GOT3 (cell line): ENCODE measurements around the gene PLXDC1.
"Not testable (repeated sequence)": the region's sequence is repeated elsewhere in the genome, so short reads cannot be mapped to it uniquely, and the experiment has no call there.

ENCODE experiments used
- DNase-seq: peaks from one replicate; lab custom pipeline; 2025; ENCODE audit warnings: mixed read lengths; lab: John Stamatoyannopoulos, UW

The PLXDC1 gene

GRCh38 chr17:39063681-39064069 is 87.8 kb downstream of the PLXDC1 start:
- DNase-seq, result no peak

- DNase-seq, result no peak
Measured at GRCh38 chr17:39062846-39063680, 88.4 kb downstream of the PLXDC1 start.

DNA sequence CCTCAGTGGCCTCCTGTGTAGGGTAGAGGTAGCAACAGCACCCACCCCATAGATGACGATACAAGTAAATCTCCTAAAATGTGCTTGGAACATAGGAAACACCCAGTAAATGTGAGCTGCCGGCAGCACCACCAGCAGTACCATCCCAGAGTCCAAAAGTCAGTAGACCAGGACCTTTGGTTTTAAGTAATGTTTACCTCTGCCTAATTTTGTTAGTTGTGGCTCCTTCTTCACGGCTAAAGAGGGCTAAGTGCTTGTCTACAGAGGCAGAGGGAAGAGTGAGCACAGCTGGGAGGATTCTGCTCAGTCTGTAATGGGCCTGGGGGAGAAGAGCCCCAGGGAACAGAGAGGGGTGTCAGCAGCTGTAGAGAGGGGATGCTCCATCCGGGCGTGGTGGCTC is 92.9 kb downstream of the PLXDC1 start:
- no peak for DNase-seq

- DNase-seq, result no peak
Measured at GRCh38 chr17:39057701-39058206, 93.7 kb downstream of the PLXDC1 start.

DNA sequence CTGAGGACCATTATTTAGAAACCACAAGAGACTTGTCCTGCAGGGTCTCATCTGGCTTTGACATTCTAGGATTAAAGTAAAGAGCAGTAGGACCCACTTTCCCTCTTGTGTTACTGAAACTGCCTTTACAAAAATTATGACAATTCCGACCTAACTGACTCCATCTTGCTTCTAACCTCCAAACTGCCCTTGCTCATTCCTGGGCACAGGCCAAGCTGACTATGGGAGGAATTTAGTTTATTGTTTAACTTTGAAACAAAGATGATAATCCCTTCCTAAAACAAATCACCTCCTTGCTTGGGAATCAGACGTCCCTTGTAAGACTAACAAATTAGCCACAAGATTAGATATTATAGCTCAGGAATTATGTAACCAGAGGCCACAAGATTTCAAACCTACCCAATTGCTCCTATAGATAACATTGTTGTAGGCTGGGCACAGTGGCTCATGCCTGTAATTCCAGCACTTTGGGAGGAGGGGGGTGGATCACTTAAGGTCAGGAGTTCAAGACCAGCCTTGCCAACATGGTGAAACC is 97.3 kb downstream of the PLXDC1 start:
- no peak for DNase-seq

DNA sequence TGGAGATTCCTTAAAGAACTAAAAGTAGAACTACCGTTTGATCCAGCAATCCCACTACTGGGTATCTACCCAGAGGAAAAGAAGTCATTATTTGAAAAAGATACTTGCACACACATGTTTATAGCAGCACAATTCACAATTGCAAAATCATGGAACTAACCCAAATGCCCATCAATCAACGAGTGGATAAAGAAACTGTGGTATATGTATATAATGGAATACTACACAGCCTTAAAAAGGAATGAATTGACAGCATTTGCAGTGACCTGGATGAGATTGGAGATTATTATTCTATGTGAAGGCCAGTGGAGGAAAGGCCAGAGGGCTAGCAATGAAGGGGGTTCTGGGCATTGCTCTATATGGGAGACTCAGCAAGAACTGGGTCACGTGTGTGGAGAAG is 99.0 kb downstream of the PLXDC1 start:
- not testable (repeated sequence) for DNase-seq

DNA sequence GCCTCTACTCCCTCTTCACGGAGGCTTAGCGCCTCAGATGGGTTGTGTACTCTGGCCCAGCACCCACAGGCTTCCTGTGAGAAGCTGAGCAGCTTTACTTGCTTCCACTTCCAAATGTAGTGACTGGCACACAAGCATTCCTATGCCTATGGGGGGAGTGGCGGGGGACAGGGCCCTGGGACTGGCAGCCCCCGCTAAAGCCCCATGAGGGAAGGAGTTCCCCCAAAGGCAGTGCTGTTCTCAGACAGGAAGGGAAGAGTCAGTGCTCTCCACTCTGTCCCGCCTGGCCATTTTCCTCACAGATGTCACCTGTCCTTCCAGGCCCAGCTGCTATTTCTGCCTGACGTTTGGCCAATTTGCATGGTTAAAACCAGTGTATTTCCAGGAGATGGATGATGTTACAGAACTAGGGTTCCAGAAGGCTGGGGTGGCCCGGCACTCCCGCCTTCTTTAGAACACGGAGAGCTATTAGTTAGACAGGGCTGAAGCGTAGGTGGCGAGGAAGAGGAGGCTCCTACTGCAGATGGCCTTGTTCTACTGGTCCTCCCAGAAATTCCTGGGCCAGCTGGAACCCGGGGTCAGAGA is 100.3 kb downstream of the PLXDC1 start:
- no peak for DNase-seq

DNA sequence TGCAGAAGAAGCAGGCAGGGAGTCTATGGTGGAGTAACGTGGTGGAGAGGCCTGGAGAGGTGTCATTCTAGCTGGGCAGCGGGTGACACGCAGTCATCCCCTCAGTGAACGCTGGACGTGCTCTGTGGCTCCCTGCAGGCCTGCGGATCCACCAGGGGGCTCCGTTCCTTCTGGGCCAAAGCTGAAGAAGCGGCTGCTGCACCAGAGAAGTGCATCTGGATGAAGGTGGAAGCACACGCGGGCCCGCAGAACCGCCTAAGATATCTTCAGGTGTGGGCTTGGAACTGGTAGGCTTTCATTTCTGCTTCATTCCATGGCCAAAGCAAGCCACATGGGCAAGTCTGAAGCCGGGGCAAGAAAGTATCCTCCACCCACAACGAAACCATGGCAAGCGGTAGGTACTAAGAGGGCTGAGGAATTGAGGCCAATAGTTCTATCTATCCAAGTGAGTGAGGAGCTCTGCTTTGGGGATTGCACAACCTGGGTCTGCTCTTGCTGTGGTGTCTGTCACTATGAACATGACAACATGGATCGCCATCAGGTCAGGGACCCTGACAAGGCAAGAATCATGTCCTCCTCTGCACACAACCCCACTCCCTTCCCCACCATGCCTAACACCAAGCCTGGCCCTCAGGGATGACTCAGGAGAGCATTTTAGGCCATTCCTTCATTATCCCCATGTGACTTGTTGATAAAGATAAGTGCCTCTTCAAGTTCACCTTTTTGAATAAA is 105.3 kb downstream of the PLXDC1 start:
- DNase-seq, result no peak

DNA sequence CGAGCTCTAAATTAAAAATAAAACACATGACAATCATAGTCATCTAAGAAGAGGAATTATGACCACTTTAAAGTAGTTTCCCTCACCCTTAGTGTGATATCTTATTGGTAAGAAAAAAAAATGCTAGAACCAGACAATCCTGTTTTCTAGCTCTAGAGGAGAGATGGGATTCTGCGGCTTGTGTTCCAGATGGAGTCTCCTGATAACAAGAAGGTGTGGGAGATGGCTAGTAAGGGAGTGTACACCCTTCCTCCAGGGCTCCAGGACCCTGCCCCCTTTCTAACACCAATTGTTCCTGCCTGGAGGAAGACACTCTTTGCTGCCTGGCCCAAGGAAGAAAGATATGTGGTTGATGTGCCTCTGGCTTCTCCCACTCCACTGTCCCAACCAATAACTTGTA is 115.4 kb downstream of the PLXDC1 start:
- no peak for DNase-seq

DNA sequence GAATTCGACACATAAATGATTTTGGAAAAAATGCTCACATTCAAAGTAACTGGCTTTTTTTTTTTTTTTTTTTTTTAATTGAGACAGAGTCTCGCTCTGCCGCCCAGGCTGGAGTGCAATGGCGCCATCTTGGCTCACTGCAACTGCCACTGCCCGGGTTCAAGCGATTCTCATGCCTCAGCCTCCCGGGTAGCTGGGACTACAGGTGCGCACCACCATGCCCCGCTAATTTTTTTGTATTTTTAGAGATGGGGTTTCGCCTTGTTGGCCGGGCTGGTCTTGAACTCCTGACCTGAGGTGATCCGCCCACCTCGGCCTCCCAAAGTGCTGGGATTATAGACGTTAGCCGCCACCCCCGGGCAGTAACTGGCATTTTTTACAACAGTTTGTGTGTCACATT is 115.9 kb downstream of the PLXDC1 start:
- DNase-seq, result not testable (repeated sequence)

DNA sequence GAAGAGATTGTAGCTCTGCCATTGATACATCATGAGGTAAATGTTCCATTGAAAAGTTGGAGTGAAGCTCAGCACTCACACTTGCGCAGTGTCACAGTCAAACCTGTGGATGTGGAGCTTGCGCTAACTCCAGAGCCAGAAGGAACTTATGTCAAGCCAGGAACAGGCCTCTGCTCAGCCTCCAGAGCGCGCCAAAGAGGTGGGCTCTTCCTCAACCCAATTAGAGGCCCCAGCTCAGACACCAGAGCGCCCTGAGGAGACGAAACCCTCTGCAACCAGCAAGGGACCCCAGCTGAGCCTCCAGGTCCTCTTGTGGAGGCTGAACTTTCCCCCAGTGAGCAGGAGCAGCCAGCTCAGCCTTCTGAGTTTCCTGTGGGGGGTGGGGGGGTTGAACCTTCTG is 122.7 kb downstream of the PLXDC1 start:
- no peak for DNase-seq

- no peak for DNase-seq
Measured at GRCh38 chr17:39027455-39028035, 123.9 kb downstream of the PLXDC1 start.

- DNase-seq, result no peak
Measured at GRCh38 chr17:39026980-39027451, 124.4 kb downstream of the PLXDC1 start.

DNA sequence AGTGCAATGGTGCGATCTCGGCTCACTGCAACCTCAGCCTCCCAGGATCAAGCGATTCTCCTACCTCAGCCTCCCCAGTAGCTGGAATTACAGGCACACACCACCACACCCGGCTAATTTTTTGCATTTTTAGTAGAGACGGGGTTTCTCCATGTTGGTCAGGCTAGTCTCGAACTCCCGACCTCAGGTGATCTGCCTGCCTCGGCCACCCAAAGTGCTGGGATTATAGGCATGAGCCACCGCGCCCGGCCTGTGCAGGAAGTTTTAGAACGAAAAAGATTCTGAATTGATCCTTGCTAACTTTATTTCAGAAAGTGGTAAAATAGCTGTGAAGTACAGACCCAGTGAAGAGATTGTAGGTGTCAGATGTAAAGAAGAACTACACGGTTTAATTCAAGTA is 125.1 kb downstream of the PLXDC1 start:
- DNase-seq, result not testable (repeated sequence)

DNA sequence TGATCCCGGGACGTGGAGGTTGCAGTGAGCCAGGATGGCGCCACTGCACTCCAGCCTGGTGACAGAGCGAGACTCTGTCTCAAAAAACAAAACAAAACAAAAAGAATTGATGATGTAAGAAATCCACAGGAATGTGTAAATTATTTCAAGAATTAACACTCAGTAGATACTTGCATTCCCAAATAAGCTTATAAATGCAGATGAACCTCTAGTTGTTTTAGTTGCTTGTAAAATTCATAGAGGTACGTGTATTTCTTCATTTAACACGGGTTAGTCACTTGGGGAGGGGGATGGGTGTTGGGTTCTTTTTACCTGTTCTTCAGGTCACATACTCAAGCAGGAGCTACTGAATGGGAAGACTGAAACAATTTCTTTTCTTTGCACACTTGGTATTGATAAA is 128.5 kb downstream of the PLXDC1 start:
- DNase-seq, result no peak

DNA sequence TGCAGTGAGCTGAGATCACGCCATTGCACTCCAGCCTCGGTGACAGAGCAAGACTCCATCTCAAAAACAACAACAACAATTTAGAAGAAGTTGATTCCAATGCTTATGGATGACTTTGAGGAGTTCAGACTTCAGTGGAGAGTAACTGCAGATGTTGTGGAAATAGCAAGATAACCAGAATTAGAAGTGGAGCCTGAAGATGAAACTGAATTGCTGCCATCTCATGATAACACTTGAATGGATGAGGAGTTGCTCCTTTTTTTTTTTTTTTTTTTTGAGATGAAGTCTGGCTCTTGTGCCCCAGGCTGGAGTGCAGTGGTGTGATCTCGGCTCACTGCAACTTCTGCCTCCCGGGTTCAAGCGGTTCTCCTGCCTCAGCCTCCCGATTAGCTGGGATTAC is 131.4 kb downstream of the PLXDC1 start:
- not testable (repeated sequence) for DNase-seq

- no peak for DNase-seq
Measured at GRCh38 chr17:39018267-39019134, 132.9 kb downstream of the PLXDC1 start.

- no peak for DNase-seq
Measured at GRCh38 chr17:39016193-39017153, 135.0 kb downstream of the PLXDC1 start.

- no peak for DNase-seq
Measured at GRCh38 chr17:39015546-39015935, 135.9 kb downstream of the PLXDC1 start.
